UCSD-AML1 (cell line): Measurements from ENCODE around the gene NAA25.
A peak's percentile ranks its signal among the peaks of the same experiment; 100 is the strongest.
"Not testable (repeated sequence)": the region's sequence is repeated elsewhere in the genome, so short reads cannot be mapped to it uniquely, and the experiment has no call there.

ENCODE experiments used
- DNase-seq: peaks from one replicate; lab custom pipeline; 2025; ENCODE audit not compliant: unreplicated experiment; lab: John Stamatoyannopoulos, UW

NAA25 gene

GRCh38 chr12:112063273-112063672, 45.3 kb downstream of the NAA25 start:
- DNase-seq = no peak

GRCh38 chr12:112061137-112061536, 47.4 kb downstream of the NAA25 start:
- DNase-seq = no peak

GRCh38 chr12:112049351-112049750, 59.2 kb downstream of the NAA25 start:
- DNase-seq = no peak

GRCh38 chr12:112046003-112046402, 62.6 kb downstream of the NAA25 start:
- DNase-seq = no peak

GRCh38 chr12:112036614-112037013, 72.0 kb downstream of the NAA25 start:
- DNase-seq = not testable (repeated sequence)

GRCh38 chr12:112035219-112035785, 73.3 kb downstream of the NAA25 start:
- DNase-seq = no peak

- no peak for DNase-seq
Observed at GRCh38 chr12:112032292-112032691, 76.3 kb downstream of the NAA25 start.

- no peak for DNase-seq
Observed at GRCh38 chr12:112031472-112031871, 77.1 kb downstream of the NAA25 start.

GRCh38 chr12:112029301-112029700, 79.3 kb downstream of the NAA25 start:
- DNase-seq = no peak

- DNase-seq = no peak
Observed at GRCh38 chr12:112025808-112026375, 82.7 kb downstream of the NAA25 start.

GRCh38 chr12:112023759-112024396, 84.7 kb downstream of the NAA25 start:
- DNase-seq = no peak

GRCh38 chr12:112022241-112023016, 86.2 kb downstream of the NAA25 start:
- no peak for DNase-seq

- no peak for DNase-seq
Observed at GRCh38 chr12:112020947-112021457, 87.6 kb downstream of the NAA25 start.

- no peak for DNase-seq
Observed at GRCh38 chr12:112018571-112019237, 89.9 kb downstream of the NAA25 start.

GRCh38 chr12:112017041-112017440, 91.5 kb downstream of the NAA25 start:
- DNase-seq = no peak

- no peak for DNase-seq
Observed at GRCh38 chr12:112015938-112016337, 92.6 kb downstream of the NAA25 start.

GRCh38 chr12:112013601-112014402, 94.8 kb downstream of the NAA25 start:
- DNase-seq = peak; percentile 72

GRCh38 chr12:112012775-112013600, 95.6 kb downstream of the NAA25 start, which contains the start of the genes ERP29 and TMEM116:
Gene ERP29, plus strand, starts transcription at chr12:112013426. Its CDS starts 40 bp downstream, at chr12:112013466.
Gene TMEM116, minus strand, starts transcription at chr12:112013165. Its CDS starts 7,895 bp downstream, at chr12:112005270.
- peak; percentile 100 for DNase-seq

GRCh38 chr12:112011685-112012084, 96.9 kb downstream of the NAA25 start:
- DNase-seq = no peak
